ENCODE data around the gene AFF4. TPM values are rescaled to one million over a fixed set of nuclear protein-coding genes. Genes with fewer than 3 reads are reported as not detected.
"Not testable (repeated sequence)": the region's sequence is repeated elsewhere in the genome, so short reads cannot be mapped to it uniquely, and the experiment has no call there.

AFF4 gene
- total RNA-seq, 2 donors from 2014 or later: 95.2 to 142 TPM

GRCh38 chr5:132951897-132952296 is 11.5 kb downstream of the AFF4 start:
- no peaks in the 10 kb centered on the region for H3K9me3 ChIP-seq
- DNase-seq (ENCODE audit: low spot score) (no peak), ATAC-seq (ENCODE audit: insufficient number of reproducible peaks, low FRiP score, low read depth) (no peak)
- peaks cover 30 to 68% of the 10 kb centered on the region in 2 donors for H3K4me1 ChIP-seq (ENCODE audit: control insufficient read depth in 1 of 2, low read depth in 2 of 2)
- H3K27me3 ChIP-seq (replicated peaks; ENCODE audit: insufficient read depth): no peaks in the 10 kb centered on the region
- H3K4me3 ChIP-seq: no peak overlapping the region
- peaks cover 9% of the 10 kb centered on the region for H3K36me3 ChIP-seq
- no peak overlapping the region for H3K27ac ChIP-seq
- no peak for TF ChIP-seq CTCF (IDR thresholded peaks at IDR 0.05)

- Histone ChIP-seq H3K27me3 (replicated peaks; ENCODE audit: insufficient read depth) (no peaks in the 10 kb centered on the region), H3K36me3 (peaks cover 2% of the 10 kb centered on the region), H3K27ac (no peak overlapping the region), H3K4me3 (no peak overlapping the region), H3K9me3 (no peaks in the 10 kb centered on the region), H3K4me1 (ENCODE audit: control insufficient read depth in 1 of 2, low read depth in 2 of 2) (peaks cover 32 to 64% of the 10 kb centered on the region in 2 donors)
- ATAC-seq (ENCODE audit: insufficient number of reproducible peaks, low FRiP score, low read depth) (no peak), DNase-seq (ENCODE audit: low spot score) (no peak)
- TF ChIP-seq CTCF (IDR thresholded peaks at IDR 0.05): no peak
These were observed 14.3 kb downstream of the AFF4 start for GRCh38 chr5:132949136-132949535.

GRCh38 chr5:132947671-132948070 is 15.8 kb downstream of the AFF4 start:
- H3K4me1 ChIP-seq (ENCODE audit: control insufficient read depth in 1 of 2, low read depth in 2 of 2): peaks cover 18 to 64% of the 10 kb centered on the region in 2 donors
- no peak overlapping the region for H3K4me3 ChIP-seq
- DNase-seq (ENCODE audit: low spot score) (no peak), ATAC-seq (ENCODE audit: insufficient number of reproducible peaks, low FRiP score, low read depth) (no peak)
- no peak for TF ChIP-seq CTCF (IDR thresholded peaks at IDR 0.05)
- H3K9me3 ChIP-seq: no peaks in the 10 kb centered on the region
- no peak overlapping the region for H3K27ac ChIP-seq
- H3K27me3 ChIP-seq (replicated peaks; ENCODE audit: insufficient read depth): no peaks in the 10 kb centered on the region
- no peaks in the 10 kb centered on the region for H3K36me3 ChIP-seq

- peaks cover 21 to 63% of the 10 kb centered on the region in 2 donors for H3K4me1 ChIP-seq (ENCODE audit: control insufficient read depth in 1 of 2, low read depth in 2 of 2)
- not testable (repeated sequence) for H3K27me3 ChIP-seq (replicated peaks; ENCODE audit: insufficient read depth); H3K4me3 ChIP-seq; H3K9me3 ChIP-seq; H3K27ac ChIP-seq; H3K36me3 ChIP-seq; DNase-seq (ENCODE audit: low spot score); ATAC-seq (ENCODE audit: insufficient number of reproducible peaks, low FRiP score, low read depth)
These were observed 18.1 kb downstream of the AFF4 start for GRCh38 chr5:132945315-132945714.

- DNase-seq (ENCODE audit: low spot score) (no peak), ATAC-seq (ENCODE audit: insufficient number of reproducible peaks, low FRiP score, low read depth) (no peak)
- H3K27ac ChIP-seq: no peak overlapping the region
- H3K4me3 ChIP-seq: no peak overlapping the region
- H3K4me1 ChIP-seq (ENCODE audit: control insufficient read depth in 1 of 2, low read depth in 2 of 2): peaks cover 21 to 59% of the 10 kb centered on the region in 2 donors
- no peaks in the 10 kb centered on the region for H3K27me3 ChIP-seq (replicated peaks; ENCODE audit: insufficient read depth)
- no peaks in the 10 kb centered on the region for H3K9me3 ChIP-seq
- no peak for TF ChIP-seq CTCF (IDR thresholded peaks at IDR 0.05)
- no peaks in the 10 kb centered on the region for H3K36me3 ChIP-seq
These were observed 19.9 kb downstream of the AFF4 start for GRCh38 chr5:132943362-132944022.

- H3K4me1 ChIP-seq (ENCODE audit: control insufficient read depth in 1 of 2, low read depth in 2 of 2): peaks cover 14 to 63% of the 10 kb centered on the region in 2 donors
- ATAC-seq (ENCODE audit: insufficient number of reproducible peaks, low FRiP score, low read depth) (no peak), DNase-seq (ENCODE audit: low spot score) (no peak)
- no peaks in the 10 kb centered on the region for H3K36me3 ChIP-seq
- no peaks in the 10 kb centered on the region for H3K9me3 ChIP-seq
- H3K27me3 ChIP-seq (replicated peaks; ENCODE audit: insufficient read depth): no peaks in the 10 kb centered on the region
- no peak overlapping the region for H3K27ac ChIP-seq
- no peak for TF ChIP-seq CTCF (IDR thresholded peaks at IDR 0.05)
- H3K4me3 ChIP-seq: no peak overlapping the region
These were observed 22.1 kb downstream of the AFF4 start for GRCh38 chr5:132941331-132941730.
